Right cardiac atrium (tissue), 5 donors: Measurements from ENCODE around the gene TNMD. TPM values are rescaled to one million over a fixed set of nuclear protein-coding genes. Genes with fewer than 3 reads are reported as not detected.
A peak's percentile ranks its signal among the peaks of the same experiment; 100 is the strongest.
"Not testable (repeated sequence)": the region's sequence is repeated elsewhere in the genome, so short reads cannot be mapped to it uniquely, and the experiment has no call there.

Experiments used
- ATAC-seq, 2 donors: fragments of 200-7000 bp; cut with Tn5 transposase; one replicate each; pipeline versions ENCODE4 v1.8.0 to v1.9.1; 2020; ENCODE audit warnings: moderate library complexity in 2 of 2, mild to moderate bottlenecking in 1 of 2
- DNase-seq, 3 donors: peaks; one replicate each; pipeline ENCODE4 v3.0.0-alpha.2; 2020
- H3K27ac ChIP-seq: one replicate; pipeline ENCODE4 v1.5.1; 2013; ENCODE audit warnings: mild to moderate bottlenecking, low read length, control low read depth, moderate library complexity
- H3K27me3 ChIP-seq: one replicate; pipeline ENCODE4 v1.6.1; 2013; ENCODE audit not compliant: control insufficient read depth, insufficient read depth
- H3K4me1 ChIP-seq: one replicate; pipeline ENCODE4 v1.6.1; 2013; ENCODE audit warnings: low read length; ENCODE audit not compliant: control insufficient read depth, insufficient read depth
- H3K4me3 ChIP-seq: one replicate; pipeline ENCODE4 v1.5.1; 2013; ENCODE audit warnings: low read length, control low read depth
- H3K9me3 ChIP-seq: one replicate; pipeline ENCODE4 v1.6.1; 2013; ENCODE audit warnings: low read length; ENCODE audit not compliant: control insufficient read depth
- WGBS: extraction: QIAGEN DNeasy Blood & Tissue Kit; methylation state at CpG from one replicate; pipeline ENCODE4 v1.1.7; 2013; 5-methylcytosine and 5-hydroxymethylcytosine counted together
- intact Hi-C, 4 donors: fragments of 100-400 bp; cut with DNase I; formaldehyde crosslinking; loops; one replicate each; pipeline versions ENCODE4 v1.11.0 to v1.14.0; 2022 to 2023
- long read RNA-seq, 4 donors: library from polyadenylated mRNA; unstranded; transcript quantifications; one replicate each; pipeline ENCODE4 v2.0.0, GENCODE V29; 2020 to 2021
- polyA plus RNA-seq: library from polyadenylated mRNA; stranded (reverse); fragments of 200-250 nt; gene quantifications from one replicate; pipeline ENCODE4 v1.2.3, GENCODE V29; 2013
- total RNA-seq, 4 donors: library from RNA; stranded (reverse); fragmentation: NEBNext Ultra II Directional; extraction: Animal tissue kit (Norgen Biotek cat#: 25700); gene quantifications; one replicate each; pipeline ENCODE4 v1.2.1, GENCODE V29; 2021
- donor health status: healthy with polysubstance abuse.
- donor health status: DM: no; HTN: yes; CAD: no.
- donor health status: DM: no; HTN: no; CAD: no.
- donor health status: DM: no; HTN: yes; CAD: no; lungs with severe emphysema.
- donor health status: DM: yes; HTN: yes; CAD: no.

The TNMD gene
- total RNA-seq = not detected
- polyA plus RNA-seq = 0.61 TPM
- long read RNA-seq, donor 1 = 0 reads
- long read RNA-seq, donor 2 = 0 reads
- long read RNA-seq, donor 3 = 0 reads
- long read RNA-seq, donor 4 = 0 reads

GRCh38 chrX:100584611-100585010 lies at the start of gene TNMD:
TSS of gene TNMD (plus strand) at chrX:100584936. CDS start at chrX:100585019, 83 bp downstream.
- H3K27ac ChIP-seq = no peak within 1 kb of the TSS
- H3K27me3 ChIP-seq = no peaks in the 10 kb centered on the region
- intact Hi-C loops = no loop called here
- ATAC-seq (no peak), DNase-seq (no peak)
- no peaks in the 10 kb centered on the region for H3K9me3 ChIP-seq
- H3K4me1 ChIP-seq = no peaks in the 10 kb centered on the region
- no peak within 1 kb of the TSS for H3K4me3 ChIP-seq
- 47% methylated on average over 2 of the region's 2 CpGs for WGBS

- WGBS = 79% methylated on average over 7 of the region's 7 CpGs
- ATAC-seq, intact Hi-C loops: not testable (repeated sequence)
Measured at GRCh38 chrX:100565534-100565933, 19.2 kb upstream of the TNMD start.

GRCh38 chrX:100586747-100587146 lies 2.0 kb downstream of the TNMD start:
- DNase-seq (no peak), ATAC-seq (no peak)
- no peaks in the 10 kb centered on the region for H3K9me3 ChIP-seq
- intact Hi-C loops = no loop called here
- no peaks in the 10 kb centered on the region for H3K27me3 ChIP-seq
- H3K27ac ChIP-seq = no peak overlapping the region
- WGBS = 60% methylated on average over 2 of the region's 2 CpGs
- H3K4me3 ChIP-seq = no peak overlapping the region
- no peaks in the 10 kb centered on the region for H3K4me1 ChIP-seq

More at GRCh38 chrX:100565534-100565933, 19.2 kb upstream of the TNMD start:
- DNase-seq, H3K27ac ChIP-seq, H3K4me3 ChIP-seq, H3K4me1 ChIP-seq, H3K27me3 ChIP-seq, H3K9me3 ChIP-seq: not testable (repeated sequence)

GRCh38 chrX:100587861-100588260 lies 3.1 kb downstream of the TNMD start:
- DNase-seq = no peak
- intact Hi-C loops = no loop called here
- H3K4me3 ChIP-seq = no peak overlapping the region
- 65% methylated on average over 2 of the region's 2 CpGs for WGBS
- no peak for ATAC-seq
- H3K27ac ChIP-seq = no peak overlapping the region
- no peaks in the 10 kb centered on the region for H3K4me1 ChIP-seq
- H3K9me3 ChIP-seq = no peaks in the 10 kb centered on the region
- no peaks in the 10 kb centered on the region for H3K27me3 ChIP-seq

GRCh38 chrX:100591256-100592051 lies 6.7 kb downstream of the TNMD start:
- no peaks in the 10 kb centered on the region for H3K4me1 ChIP-seq
- no peak overlapping the region for H3K4me3 ChIP-seq
- intact Hi-C loops = no loop called here
- H3K9me3 ChIP-seq = no peaks in the 10 kb centered on the region
- WGBS = 78% methylated on average over 5 of the region's 5 CpGs
- ATAC-seq (peak in 1 of 2 donors; percentile 14), DNase-seq (peak in 2 of 3 donors; percentile 20 to 60)
- no peaks in the 10 kb centered on the region for H3K27me3 ChIP-seq
- no peak overlapping the region for H3K27ac ChIP-seq

- Histone ChIP-seq H3K27me3 (no peaks in the 10 kb centered on the region), H3K4me1 (no peaks in the 10 kb centered on the region), H3K9me3 (no peaks in the 10 kb centered on the region), H3K27ac (no peak overlapping the region), H3K4me3 (no peak overlapping the region)
- ATAC-seq = no peak
- DNase-seq = no peak
- 17% methylated on average over 2 of the region's 2 CpGs for WGBS
- intact Hi-C loops = no loop called here
Measured at GRCh38 chrX:100593126-100593525, 8.4 kb downstream of the TNMD start.

GRCh38 chrX:100593581-100593980 lies 8.8 kb downstream of the TNMD start:
- Histone ChIP-seq H3K4me3 (no peak overlapping the region), H3K9me3 (no peaks in the 10 kb centered on the region), H3K27ac (no peak overlapping the region), H3K27me3 (no peaks in the 10 kb centered on the region), H3K4me1 (no peaks in the 10 kb centered on the region)
- WGBS = 4% methylated on average over 2 of the region's 2 CpGs
- no peak for ATAC-seq
- no peak for DNase-seq
- intact Hi-C loops = no loop called here

- intact Hi-C loops = no loop called here
- Histone ChIP-seq H3K4me1 (no peaks in the 10 kb centered on the region), H3K27me3 (no peaks in the 10 kb centered on the region), H3K27ac (no peak overlapping the region), H3K4me3 (no peak overlapping the region), H3K9me3 (no peaks in the 10 kb centered on the region)
- ATAC-seq (no peak), DNase-seq (no peak)
- WGBS = 49% methylated on average over 2 of the region's 2 CpGs
Measured at GRCh38 chrX:100596601-100597000, 11.9 kb downstream of the TNMD start.

GRCh38 chrX:100599456-100599855 lies 14.7 kb downstream of the TNMD start:
- ATAC-seq = no peak
- DNase-seq = no peak
- intact Hi-C loops = no loop called here
- Histone ChIP-seq H3K27ac (no peak overlapping the region), H3K4me3 (no peak overlapping the region), H3K27me3 (no peaks in the 10 kb centered on the region), H3K9me3 (no peaks in the 10 kb centered on the region), H3K4me1 (no peaks in the 10 kb centered on the region)
- WGBS = 88% methylated on average over 9 of the region's 9 CpGs

GRCh38 chrX:100600340-100600739 lies 15.6 kb downstream of the TNMD start:
- H3K4me3 ChIP-seq = no peak overlapping the region
- H3K4me1 ChIP-seq = no peaks in the 10 kb centered on the region
- H3K9me3 ChIP-seq = no peaks in the 10 kb centered on the region
- ATAC-seq = no peak
- DNase-seq = no peak
- intact Hi-C loops = no loop called here
- H3K27ac ChIP-seq = no peak overlapping the region
- H3K27me3 ChIP-seq = no peaks in the 10 kb centered on the region

- DNase-seq = no peak
- ATAC-seq = no peak
- Histone ChIP-seq H3K27ac (no peak overlapping the region), H3K4me1 (no peaks in the 10 kb centered on the region), H3K27me3 (no peaks in the 10 kb centered on the region), H3K4me3 (no peak overlapping the region), H3K9me3 (no peaks in the 10 kb centered on the region)
- 75% methylated on average over 1 of the region's 1 CpG for WGBS
- intact Hi-C loops = no loop called here
Measured at GRCh38 chrX:100600758-100601157, 16.0 kb downstream of the TNMD start.
